ENCODE results near the gene KLHDC3. TPM values are rescaled to one million over a fixed set of nuclear protein-coding genes. Genes with fewer than 3 reads are reported as not detected.

Gene KLHDC3, protein sequence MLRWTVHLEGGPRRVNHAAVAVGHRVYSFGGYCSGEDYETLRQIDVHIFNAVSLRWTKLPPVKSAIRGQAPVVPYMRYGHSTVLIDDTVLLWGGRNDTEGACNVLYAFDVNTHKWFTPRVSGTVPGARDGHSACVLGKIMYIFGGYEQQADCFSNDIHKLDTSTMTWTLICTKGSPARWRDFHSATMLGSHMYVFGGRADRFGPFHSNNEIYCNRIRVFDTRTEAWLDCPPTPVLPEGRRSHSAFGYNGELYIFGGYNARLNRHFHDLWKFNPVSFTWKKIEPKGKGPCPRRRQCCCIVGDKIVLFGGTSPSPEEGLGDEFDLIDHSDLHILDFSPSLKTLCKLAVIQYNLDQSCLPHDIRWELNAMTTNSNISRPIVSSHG
- 10 to 100 TPM; 39.9 to 76.9 (median 67.4) TPM for total RNA-seq
- polyA plus RNA-seq, result 100 to 1,000 TPM; 128 to 145 TPM
- total RNA-seq, result 44.3 reads per million, percentile 68 among the genes with 10 or more reads in this experiment

DNA sequence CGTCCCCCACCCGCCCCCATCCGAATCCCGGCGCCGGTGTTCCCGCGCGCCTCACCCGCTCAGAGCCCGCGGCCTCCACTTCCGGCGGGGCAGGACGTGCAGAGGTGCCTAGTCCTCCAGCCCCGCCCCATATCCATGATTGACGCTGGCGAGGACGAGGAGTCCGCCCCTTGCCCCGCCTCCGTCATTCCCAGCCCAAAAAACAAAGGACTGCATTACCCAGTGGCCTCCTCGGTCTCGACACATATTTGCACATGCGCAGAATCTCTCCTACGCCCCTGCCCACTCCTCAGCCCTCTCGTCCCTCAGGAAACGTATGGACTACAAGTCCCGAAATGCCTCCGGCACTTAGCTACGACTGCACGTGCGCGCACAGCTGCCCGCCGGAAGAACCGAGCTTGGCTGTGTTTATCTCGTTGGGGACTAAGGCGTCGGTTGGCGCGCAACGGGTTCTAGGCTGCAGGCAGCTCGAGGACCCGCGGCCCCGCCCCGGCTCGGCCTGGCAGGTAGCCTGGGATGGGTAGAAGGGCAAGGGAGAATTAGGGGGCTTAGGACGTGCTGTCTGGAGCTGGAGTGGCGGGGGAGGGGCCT is at the start of gene KLHDC3, which contains the start of gene MEA1:
KLHDC3 (plus strand) TSS at position 407 of the 591 bp plus-strand sequence. CDS start 2,944 bp downstream, outside the sequence.
MEA1 (minus strand) TSS at position 104 of the 591 bp plus-strand sequence. CDS start 133 bp downstream, outside the sequence.
- ChIA-PET CTCF (interaction anchor here (0.9 to 1.5 kb wide), 3 partner anchors 9 to 40 kb away, joined by 3 to 7 read pairs (median 5); no protein-coding TSS in a partner anchor), POLR2A (interaction anchor here (0.6 to 4.6 kb wide), 19 partner anchors 9 to 964 kb away, joined by 3 to 70 read pairs (median 5); partner anchors contain the start of genes CNPY3, CUL7, DNPH1 and KLC4)
- intact Hi-C loops (cut with micrococcal nuclease), result loop anchor here (1.0 to 5.0 kb wide), 22 partner anchors 8 to 1942 kb away; partner anchors contain the start of genes CNPY3 (in 2 of the 2), CUL7 (in 2 of the 2), KLC4 (in 2 of the 2) and MRPL2 (in 2 of the 2)
- Histone ChIP-seq H3K27me3 (ENCODE audit: control insufficient read depth in 2 of 2, insufficient read depth in 2 of 2, low read length in 2 of 2) (no peaks in the 10 kb centered on the region), H3K36me3 (ENCODE audit: control insufficient read depth in 2 of 3, insufficient read depth in 3 of 3, low read length in 3 of 3) (peaks cover 3 to 61% (median 5%) of the 10 kb centered on the region in 3 experiments), H3K9me3 (ENCODE audit: control insufficient read depth in 2 of 3, low read length in 3 of 3) (no peaks in the 10 kb centered on the region), H3K4me1 (ENCODE audit: control insufficient read depth in 2 of 2, insufficient read depth in 2 of 2, low read length in 2 of 2) (peaks cover 20 to 31% of the 10 kb centered on the region in 2 donors), H3K27ac (ENCODE audit: low read depth, low read length) (peak within 1 kb of the TSS; percentile 84), H3K4me3 (ENCODE audit: low read length) (peak within 1 kb of the TSS; percentile 73)
- peaks cover 0 to 3% (median 0%) of the 10 kb centered on the region in 5 donors for H3K27me3 Mint-ChIP-seq
- peaks cover 45 to 78% (median 58%) of the 10 kb centered on the region in 7 donors for H3K4me1 Mint-ChIP-seq
- DNase-seq, result peak; percentile 83 to 100 (median 99)
- H3K27ac Mint-ChIP-seq, result peak within 1 kb of the TSS; percentile 82 to 97 (median 92)
- ATAC-seq, result peak; percentile 98
- peak within 1 kb of the TSS; percentile 85 to 99 (median 92) for H3K4me3 Mint-ChIP-seq
- peaks cover 0 to 28% (median 5%) of the 10 kb centered on the region in 5 donors for H3K36me3 Mint-ChIP-seq
- H3K9me3 Mint-ChIP-seq, result peaks cover 0 to 1% (median 0%) of the 10 kb centered on the region in 11 donors

DNA sequence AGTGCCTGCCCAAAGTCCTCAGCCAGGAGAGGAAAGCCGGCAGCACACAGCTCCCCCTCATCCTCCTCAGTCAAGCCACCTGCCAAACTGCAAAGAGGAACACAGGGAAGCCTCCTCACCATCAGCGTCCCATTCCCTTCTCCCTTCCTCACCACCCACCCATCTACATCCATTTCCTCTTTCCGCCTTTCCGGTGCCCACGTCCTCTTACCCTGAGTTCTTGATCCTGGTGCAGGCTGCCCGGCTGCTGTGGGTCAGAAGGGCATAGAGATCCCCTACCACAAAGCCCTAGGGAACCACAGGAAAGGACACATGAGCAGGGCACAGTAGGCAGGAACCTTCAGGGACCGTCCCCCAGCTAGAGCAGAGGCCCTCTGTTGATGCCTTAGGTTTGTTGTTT is 47.5 kb upstream of the KLHDC3 start:
- Histone ChIP-seq H3K27ac (ENCODE audit: low read depth, low read length) (no peak overlapping the region), H3K27me3 (ENCODE audit: control insufficient read depth in 2 of 2, insufficient read depth in 2 of 2, low read length in 2 of 2) (no peaks in the 10 kb centered on the region), H3K36me3 (ENCODE audit: control insufficient read depth in 2 of 3, insufficient read depth in 3 of 3, low read length in 3 of 3) (peaks cover 0 to 72% (median 7%) of the 10 kb centered on the region in 3 experiments), H3K4me1 (ENCODE audit: control insufficient read depth in 2 of 2, insufficient read depth in 2 of 2, low read length in 2 of 2) (no peaks in the 10 kb centered on the region), H3K9me3 (ENCODE audit: control insufficient read depth in 2 of 3, low read length in 3 of 3) (no peaks in the 10 kb centered on the region), H3K4me3 (ENCODE audit: low read length) (no peak overlapping the region)
- H3K27ac Mint-ChIP-seq, result no peak overlapping the region
- no peaks in the 10 kb centered on the region for H3K27me3 Mint-ChIP-seq
- no peak for ATAC-seq
- ChIA-PET POLR2A (interaction anchor here (0.6 to 3.0 kb wide), 3 partner anchors 12 to 20 kb away, joined by 4 to 9 read pairs (median 6); partner anchors contain the start of gene PEX6), CTCF (interaction anchor here (0.5 to 1.9 kb wide), 2 partner anchors 18 to 81 kb away, joined by 3 to 4 read pairs; partner anchors contain the start of gene PPP2R5D)
- peaks cover 0 to 9% (median 5%) of the 10 kb centered on the region in 7 donors for H3K4me1 Mint-ChIP-seq
- peaks cover 3 to 25% (median 5%) of the 10 kb centered on the region in 5 donors for H3K36me3 Mint-ChIP-seq
- intact Hi-C loops (cut with micrococcal nuclease), result no loop called here
- DNase-seq, result no peak
- H3K4me3 Mint-ChIP-seq, result no peak overlapping the region
- no peaks in the 10 kb centered on the region for H3K9me3 Mint-ChIP-seq

DNA sequence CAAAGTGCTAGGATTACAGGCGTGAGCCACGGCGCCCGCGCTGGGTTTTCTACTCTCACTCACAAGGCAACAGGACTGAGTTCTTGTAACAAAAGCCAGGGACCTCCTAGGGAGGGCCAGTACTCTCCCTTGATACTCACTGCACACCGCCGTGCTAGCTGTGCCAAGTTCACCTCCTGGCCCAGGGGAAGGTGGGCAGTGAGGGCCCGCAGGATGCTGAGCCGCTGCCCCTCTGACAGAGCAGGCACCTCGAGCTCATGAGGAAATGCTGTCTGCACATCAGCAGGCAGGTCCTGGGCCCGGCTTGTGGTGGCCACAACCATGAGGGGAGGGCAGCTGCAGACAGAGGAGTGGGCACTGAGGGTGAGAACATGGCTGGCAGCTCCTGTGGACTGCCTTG is 46.8 kb upstream of the KLHDC3 start:
- Histone ChIP-seq H3K36me3 (ENCODE audit: control insufficient read depth in 2 of 3, insufficient read depth in 3 of 3, low read length in 3 of 3) (peaks cover 0 to 68% (median 7%) of the 10 kb centered on the region in 3 experiments), H3K4me1 (ENCODE audit: control insufficient read depth in 2 of 2, insufficient read depth in 2 of 2, low read length in 2 of 2) (no peaks in the 10 kb centered on the region), H3K27ac (ENCODE audit: low read depth, low read length) (no peak overlapping the region), H3K9me3 (ENCODE audit: control insufficient read depth in 2 of 3, low read length in 3 of 3) (no peaks in the 10 kb centered on the region), H3K4me3 (ENCODE audit: low read length) (no peak overlapping the region), H3K27me3 (ENCODE audit: control insufficient read depth in 2 of 2, insufficient read depth in 2 of 2, low read length in 2 of 2) (no peaks in the 10 kb centered on the region)
- intact Hi-C loops (cut with micrococcal nuclease), result no loop called here
- Mint-ChIP-seq H3K27ac (no peak overlapping the region), H3K9me3 (no peaks in the 10 kb centered on the region), H3K36me3 (peaks cover 3 to 22% (median 5%) of the 10 kb centered on the region in 5 donors), H3K27me3 (no peaks in the 10 kb centered on the region), H3K4me1 (peaks cover 0 to 7% (median 3%) of the 10 kb centered on the region in 7 donors), H3K4me3 (no peak overlapping the region)
- DNase-seq (no peak), ATAC-seq (no peak)
- CTCF ChIA-PET, result interaction anchor here (0.5 kb wide), 1 partner anchor 81 kb away, joined by 3 read pairs; no protein-coding TSS in a partner anchor
- POLR2A ChIA-PET, result interaction anchor here (0.6 to 3.0 kb wide), 2 partner anchors 11 to 21 kb away, joined by 4 to 9 read pairs; partner anchors contain the start of gene PEX6

DNA sequence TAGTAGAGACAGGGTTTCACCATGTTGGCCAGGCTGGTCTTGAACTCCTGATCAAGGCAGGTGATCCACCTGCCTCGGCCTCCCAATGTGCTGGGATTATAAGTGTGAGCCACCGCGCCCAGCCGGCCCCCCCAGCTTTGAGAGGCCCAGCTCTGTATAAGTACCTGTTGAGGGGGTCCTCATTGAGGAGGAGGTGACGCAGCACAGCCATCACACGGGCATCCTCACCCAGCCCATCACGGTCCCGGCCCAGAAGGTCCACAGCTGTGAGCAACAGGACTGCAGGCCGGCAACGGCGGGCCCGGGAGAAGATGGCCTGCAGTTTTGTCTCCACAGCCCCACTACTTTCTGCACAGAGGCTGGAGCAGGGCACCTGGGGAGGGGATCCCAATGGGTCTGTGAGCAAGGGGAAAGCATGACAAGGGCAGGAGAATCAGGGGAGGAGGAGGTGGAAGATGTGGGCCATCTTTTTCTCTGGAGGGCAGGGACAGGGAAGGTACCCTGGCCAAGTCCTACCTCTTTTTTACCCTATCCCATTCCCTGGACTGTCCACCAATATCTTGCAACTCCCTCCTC is 45.8 kb upstream of the KLHDC3 start:
- Mint-ChIP-seq H3K4me1 (peaks cover 0 to 7% (median 3%) of the 10 kb centered on the region in 7 donors), H3K27ac (no peak overlapping the region), H3K27me3 (no peaks in the 10 kb centered on the region), H3K36me3 (peaks cover 0 to 18% (median 4%) of the 10 kb centered on the region in 5 donors), H3K4me3 (no peak overlapping the region), H3K9me3 (no peaks in the 10 kb centered on the region)
- Histone ChIP-seq H3K4me1 (ENCODE audit: control insufficient read depth in 2 of 2, insufficient read depth in 2 of 2, low read length in 2 of 2) (no peaks in the 10 kb centered on the region), H3K27ac (ENCODE audit: low read depth, low read length) (no peak overlapping the region), H3K27me3 (ENCODE audit: control insufficient read depth in 2 of 2, insufficient read depth in 2 of 2, low read length in 2 of 2) (no peaks in the 10 kb centered on the region), H3K4me3 (ENCODE audit: low read length) (no peak overlapping the region), H3K36me3 (ENCODE audit: control insufficient read depth in 2 of 3, insufficient read depth in 3 of 3, low read length in 3 of 3) (peaks cover 0 to 61% (median 7%) of the 10 kb centered on the region in 3 experiments), H3K9me3 (ENCODE audit: control insufficient read depth in 2 of 3, low read length in 3 of 3) (no peaks in the 10 kb centered on the region)
- no peak for ATAC-seq
- CTCF ChIA-PET, result interaction anchor here (0.7 kb wide), 1 partner anchor 176 kb away, joined by 3 read pairs; no protein-coding TSS in a partner anchor
- no peak for DNase-seq
- intact Hi-C loops (cut with micrococcal nuclease), result no loop called here
- POLR2A ChIA-PET, result interaction anchor here (3.0 kb wide), 1 partner anchor 10 kb away, joined by 9 read pairs; the partner anchor contains the start of gene PEX6

DNA sequence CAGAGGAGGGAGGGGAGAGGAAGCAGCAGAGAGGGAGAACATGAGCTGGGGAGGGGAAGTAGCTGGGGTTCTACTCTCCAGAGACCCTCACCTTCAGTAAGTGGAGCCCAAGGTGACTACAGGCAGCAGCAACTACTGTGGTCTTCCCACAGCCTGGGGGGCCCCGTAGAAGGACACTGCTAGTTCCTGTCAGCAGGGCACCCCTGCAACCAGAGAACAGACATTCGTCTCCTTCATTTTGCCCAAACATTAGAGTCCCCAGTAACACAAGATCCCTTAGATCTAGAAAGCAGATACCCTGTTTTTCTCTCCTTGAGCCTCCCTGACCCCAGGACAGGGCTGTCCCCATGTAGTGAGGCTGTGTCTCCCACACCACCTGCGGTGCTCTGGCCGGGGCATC is 45.3 kb upstream of the KLHDC3 start:
- Mint-ChIP-seq H3K27ac (no peak overlapping the region), H3K9me3 (no peaks in the 10 kb centered on the region), H3K27me3 (no peaks in the 10 kb centered on the region), H3K4me1 (peaks cover 0 to 7% (median 5%) of the 10 kb centered on the region in 7 donors), H3K36me3 (peaks cover 3 to 19% (median 4%) of the 10 kb centered on the region in 5 donors), H3K4me3 (no peak overlapping the region)
- ChIA-PET CTCF (interaction anchor here (0.7 kb wide), 1 partner anchor 175 kb away, joined by 3 read pairs; no protein-coding TSS in a partner anchor), POLR2A (interaction anchor here (3.0 kb wide), 1 partner anchor 10 kb away, joined by 9 read pairs; the partner anchor contains the start of gene PEX6)
- DNase-seq (no peak), ATAC-seq (no peak)
- Histone ChIP-seq H3K27me3 (ENCODE audit: control insufficient read depth in 2 of 2, insufficient read depth in 2 of 2, low read length in 2 of 2) (no peaks in the 10 kb centered on the region), H3K4me3 (ENCODE audit: low read length) (no peak overlapping the region), H3K27ac (ENCODE audit: low read depth, low read length) (no peak overlapping the region), H3K9me3 (ENCODE audit: control insufficient read depth in 2 of 3, low read length in 3 of 3) (no peaks in the 10 kb centered on the region), H3K36me3 (ENCODE audit: control insufficient read depth in 2 of 3, insufficient read depth in 3 of 3, low read length in 3 of 3) (peaks cover 0 to 60% (median 7%) of the 10 kb centered on the region in 3 experiments), H3K4me1 (ENCODE audit: control insufficient read depth in 2 of 2, insufficient read depth in 2 of 2, low read length in 2 of 2) (no peaks in the 10 kb centered on the region)
- intact Hi-C loops (cut with micrococcal nuclease), result no loop called here

Data from naive thymus-derived CD4-positive, alpha-beta T cell (primary cell).